Keratinocyte (primary cell): ENCODE data around the gene CBARP. TPM values are rescaled to one million over a fixed set of nuclear protein-coding genes. Genes with fewer than 3 reads are reported as not detected.

Experiments used
- DNase-seq: peaks from one replicate; pipeline ENCODE4 v3.0.0-alpha.2; 2011; ENCODE audit warnings: low read depth, missing footprints, low spot score
- FAIRE-seq: peaks from 2 replicates; lab custom pipeline; 2011; peaks lifted over from hg19 to GRCh38; lab: Jason Lieb, UNC
- H2AFZ ChIP-seq: 2 replicates; pipeline ENCODE4 v1.6.0; 2012; ENCODE audit warnings: low read length, control low read depth, inconsistent platforms; ENCODE audit not compliant: control insufficient read depth
- H3K27ac ChIP-seq: 2 replicates; pipeline ENCODE4 v1.5.1; 2011; ENCODE audit warnings: low read length; ENCODE audit not compliant: control insufficient read depth, insufficient read depth
- H3K27me3 ChIP-seq: 3 replicates; pipeline ENCODE4 v1.6.0; 2011; ENCODE audit warnings: low read length; ENCODE audit not compliant: control insufficient read depth, insufficient read depth; ENCODE audit errors: extremely low read depth
- H3K36me3 ChIP-seq, 2 experiments: 2 replicates in 1 of 2; 3 replicates in 1 of 2; pipeline ENCODE4 v1.5.1; 2011; ENCODE audit warnings: low read length in 2 of 2, mild to moderate bottlenecking in 1 of 2; ENCODE audit not compliant: control insufficient read depth in 2 of 2, insufficient read depth in 2 of 2; ENCODE audit errors: extremely low read depth in 1 of 2
- H3K4me1 ChIP-seq: 3 replicates; pipeline ENCODE4 v1.5.1; 2011; ENCODE audit warnings: low read length; ENCODE audit not compliant: control insufficient read depth, insufficient read depth; ENCODE audit errors: extremely low read depth
- H3K4me2 ChIP-seq: 3 replicates; pipeline ENCODE4 v1.6.0; 2011; ENCODE audit warnings: low read depth, low read length; ENCODE audit not compliant: control insufficient read depth, insufficient read depth; ENCODE audit errors: extremely low read depth
- H3K4me3 ChIP-seq, 3 experiments: fragments of 200-600 bp in 1 of 3; sonication (generic) in 1 of 3; 2 replicates in 2 of 3; 3 replicates in 1 of 3; pipeline ENCODE4 v1.5.1; 2011 to 2016; ENCODE audit warnings: low read length in 3 of 3, mild to moderate bottlenecking in 3 of 3, control low read depth in 2 of 3, inconsistent platforms in 1 of 3, low read depth in 1 of 3, mixed read lengths in 1 of 3, mixed run types in 1 of 3, moderate library complexity in 1 of 3; ENCODE audit not compliant: control insufficient read depth in 2 of 3, insufficient read depth in 2 of 3; ENCODE audit errors: extremely low read depth in 1 of 3
- H3K79me2 ChIP-seq: 2 replicates; pipeline ENCODE4 v1.6.0; 2012; ENCODE audit warnings: low read length; ENCODE audit not compliant: control insufficient read depth, insufficient read depth
- H3K9ac ChIP-seq: 3 replicates; pipeline ENCODE4 v1.6.0; 2011; ENCODE audit warnings: low read length; ENCODE audit not compliant: control insufficient read depth, insufficient read depth; ENCODE audit errors: extremely low read depth
- H3K9me1 ChIP-seq: 3 replicates; pipeline ENCODE4 v1.6.0; 2011; ENCODE audit warnings: low read length; ENCODE audit not compliant: control insufficient read depth, insufficient read depth; ENCODE audit errors: extremely low read depth
- H3K9me3 ChIP-seq: 2 replicates; pipeline ENCODE4 v1.5.1; 2012; ENCODE audit warnings: low read depth, low read length; ENCODE audit not compliant: control insufficient read depth
- H4K20me1 ChIP-seq: 3 replicates; pipeline ENCODE4 v1.6.0; 2011; ENCODE audit warnings: low read length; ENCODE audit not compliant: control insufficient read depth, insufficient read depth; ENCODE audit errors: extremely low read depth
- EZH2 ChIP-seq: IDR thresholded peaks from one replicate; pipeline ENCODE4 v1.6.1; 2012; ENCODE audit warnings: inconsistent platforms, mild to moderate bottlenecking, low read length, moderate library complexity
- dilution Hi-C: fragments of 300-500 bp; cut with MboI; formaldehyde crosslinking; loops from one replicate; pipeline ENCODE4 v1.7.0; 2020; ENCODE audit warnings: low sequenced_read_pairs; ENCODE audit not compliant: extremely low pct_ligation_motif_present
- polyA plus RNA-seq, 5 experiments: library from polyadenylated mRNA; depleted of rRNA in 3 of 5; stranded (reverse) in 3 of 5; stranded (forward) in 1 of 5; unstranded in 1 of 5; fragments of >200 nt; gene quantifications; 1 replicate in 1 of 5; 2 replicates in 3 of 5; 3 replicates in 1 of 5; pipeline versions ENCODE4 v1.2.1 to v1.2.3, GENCODE V29; 2011 to 2012; ENCODE audit warnings: missing spikeins in 2 of 5, low read depth in 1 of 5, low replicate concordance in 1 of 5
- TF ChIP-seq, protein P1 (sequence below), 3 experiments: IDR thresholded peaks in 1 of 3; conservative IDR thresholded peaks in 1 of 3; optimal IDR thresholded peaks in 1 of 3; 2 replicates in 2 of 3; 3 replicates in 1 of 3; pipeline versions ENCODE3 to v1.5.1; 2011; ENCODE audit warnings: low read length in 3 of 3, mild to moderate bottlenecking in 3 of 3, moderate library complexity in 2 of 3, control low read depth in 1 of 3, inconsistent platforms in 1 of 3; ENCODE audit not compliant: insufficient read depth in 2 of 3; ENCODE audit errors: extremely low read depth in 1 of 3

The CBARP gene
- polyA plus RNA-seq, 1 donor (not counting 4 experiments of a cell fraction or from before 2014, with no cell fraction given) = 0.93 TPM

DNA sequence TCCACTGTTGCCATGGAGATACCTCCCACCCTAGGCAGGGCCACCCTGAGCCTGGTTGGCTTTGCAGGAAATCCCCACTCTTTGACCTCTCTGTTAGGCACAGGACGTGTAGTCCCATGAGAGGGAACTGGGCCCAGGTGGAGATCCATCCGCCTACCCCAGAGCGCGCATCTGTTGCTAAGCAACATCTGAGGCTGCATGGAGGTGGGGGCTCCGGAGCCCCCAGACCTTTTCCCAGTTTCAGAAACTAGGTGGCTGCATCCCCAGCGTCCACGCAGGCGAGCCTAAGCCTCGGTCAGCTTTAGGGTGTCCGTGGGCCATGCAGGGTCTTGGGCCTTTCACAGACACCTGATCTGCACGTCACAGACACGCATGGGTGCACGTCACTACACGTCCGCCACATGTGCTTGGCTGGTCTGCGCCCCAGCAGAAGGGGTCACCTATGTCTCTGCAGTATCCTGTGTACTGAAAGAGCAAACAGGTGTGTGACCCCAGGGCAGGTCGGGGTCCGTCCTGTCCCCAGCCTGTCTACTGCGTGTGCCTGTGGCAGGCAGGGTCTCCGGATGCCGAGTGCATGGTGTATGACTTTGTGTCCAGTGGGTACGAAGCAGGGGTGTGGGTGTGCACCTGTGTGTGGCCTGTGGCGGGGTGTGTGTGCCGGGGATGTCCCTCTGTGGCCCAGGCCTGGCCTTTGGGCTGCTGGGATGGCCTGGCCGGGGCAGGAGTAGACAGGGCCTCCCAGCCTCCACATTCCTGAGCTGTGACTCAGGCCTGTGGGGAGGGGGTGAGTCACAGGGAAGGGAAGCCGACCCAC lies 27.2 kb upstream of the CBARP start:
- Histone ChIP-seq H3K9me1 (peaks cover 2% of the 10 kb centered on the region), H3K27me3 (peaks cover 4% of the 10 kb centered on the region), H3K4me1 (peaks cover 56% of the 10 kb centered on the region), H3K9me3 (no peaks in the 10 kb centered on the region), H3K4me3 (no peak overlapping the region), H4K20me1 (no peaks in the 10 kb centered on the region), H3K27ac (peak overlapping the region; percentile 60), H3K79me2 (peaks cover 7% of the 10 kb centered on the region), H3K36me3 (peaks cover 0 to 5% of the 10 kb centered on the region in 2 experiments), H2AFZ (no peak overlapping the region), H3K9ac (peak overlapping the region; percentile 33), H3K4me2 (peak overlapping the region; percentile 48)
- TF ChIP-seq, protein P1, sequence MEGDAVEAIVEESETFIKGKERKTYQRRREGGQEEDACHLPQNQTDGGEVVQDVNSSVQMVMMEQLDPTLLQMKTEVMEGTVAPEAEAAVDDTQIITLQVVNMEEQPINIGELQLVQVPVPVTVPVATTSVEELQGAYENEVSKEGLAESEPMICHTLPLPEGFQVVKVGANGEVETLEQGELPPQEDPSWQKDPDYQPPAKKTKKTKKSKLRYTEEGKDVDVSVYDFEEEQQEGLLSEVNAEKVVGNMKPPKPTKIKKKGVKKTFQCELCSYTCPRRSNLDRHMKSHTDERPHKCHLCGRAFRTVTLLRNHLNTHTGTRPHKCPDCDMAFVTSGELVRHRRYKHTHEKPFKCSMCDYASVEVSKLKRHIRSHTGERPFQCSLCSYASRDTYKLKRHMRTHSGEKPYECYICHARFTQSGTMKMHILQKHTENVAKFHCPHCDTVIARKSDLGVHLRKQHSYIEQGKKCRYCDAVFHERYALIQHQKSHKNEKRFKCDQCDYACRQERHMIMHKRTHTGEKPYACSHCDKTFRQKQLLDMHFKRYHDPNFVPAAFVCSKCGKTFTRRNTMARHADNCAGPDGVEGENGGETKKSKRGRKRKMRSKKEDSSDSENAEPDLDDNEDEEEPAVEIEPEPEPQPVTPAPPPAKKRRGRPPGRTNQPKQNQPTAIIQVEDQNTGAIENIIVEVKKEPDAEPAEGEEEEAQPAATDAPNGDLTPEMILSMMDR (optimal IDR thresholded peaks at IDR 0.05 in 1 of 3, IDR thresholded peaks at IDR 0.05 in 1 of 3, conservative IDR thresholded peaks at IDR 0.05 in 1 of 3; ENCODE audit: extremely low read depth in 1 of 3, insufficient read depth in 2 of 3, low read length in 3 of 3) = no peak
- no peak for TF ChIP-seq EZH2
- no peak for DNase-seq
- FAIRE-seq = no peak
- dilution Hi-C loops = no loop called here

DNA sequence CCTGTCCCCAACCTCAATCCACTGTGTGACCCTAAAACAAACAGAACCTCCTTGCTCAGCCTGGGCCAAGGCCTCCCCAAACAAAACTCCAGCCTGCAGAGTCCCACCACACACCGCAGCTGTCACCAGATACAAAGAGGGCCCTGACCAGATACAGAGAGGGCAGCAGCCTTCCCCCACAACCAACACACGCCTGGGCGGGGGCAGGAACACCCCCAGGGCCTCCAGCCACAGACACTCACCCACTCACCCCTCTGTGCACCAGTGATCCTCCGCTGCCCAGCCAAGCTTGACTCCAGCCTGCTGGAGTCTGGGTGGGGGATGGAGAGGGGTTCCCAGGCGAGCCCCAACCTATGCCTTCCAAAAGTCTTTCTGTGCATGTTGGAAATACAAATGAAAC lies 25.4 kb upstream of the CBARP start:
- H3K4me1 ChIP-seq = peaks cover 65% of the 10 kb centered on the region

More for the DNA sequence above, 25.4 kb upstream of the CBARP start:
- Histone ChIP-seq H4K20me1 (peaks cover 4% of the 10 kb centered on the region), H3K27me3 (peaks cover 4% of the 10 kb centered on the region), H3K9me1 (peaks cover 2% of the 10 kb centered on the region), H2AFZ (no peak overlapping the region), H3K4me3 (no peak overlapping the region), H3K27ac (no peak overlapping the region), H3K79me2 (peaks cover 6% of the 10 kb centered on the region), H3K9me3 (no peaks in the 10 kb centered on the region), H3K36me3 (peaks cover under 1 to 12% of the 10 kb centered on the region in 2 experiments), H3K4me2 (peak overlapping the region; percentile 96), H3K9ac (peak overlapping the region; percentile 88)
- dilution Hi-C loops = no loop called here
- FAIRE-seq = no peak
- TF ChIP-seq, protein P1 (optimal IDR thresholded peaks at IDR 0.05 in 1 of 3, IDR thresholded peaks at IDR 0.05 in 1 of 3, conservative IDR thresholded peaks at IDR 0.05 in 1 of 3; ENCODE audit: extremely low read depth in 1 of 3, insufficient read depth in 2 of 3, low read length in 3 of 3) = no peak
- no peak for TF ChIP-seq EZH2
- DNase-seq = no peak
